ENCODE measurements around the gene DNAJC5. TPM values are rescaled to one million over a fixed set of nuclear protein-coding genes. Genes with fewer than 3 reads are reported as not detected.

Gene DNAJC5
- total RNA-seq, 4 donors from 2014 or later: 10.9 to 39.8 (median 25.6) TPM

DNA sequence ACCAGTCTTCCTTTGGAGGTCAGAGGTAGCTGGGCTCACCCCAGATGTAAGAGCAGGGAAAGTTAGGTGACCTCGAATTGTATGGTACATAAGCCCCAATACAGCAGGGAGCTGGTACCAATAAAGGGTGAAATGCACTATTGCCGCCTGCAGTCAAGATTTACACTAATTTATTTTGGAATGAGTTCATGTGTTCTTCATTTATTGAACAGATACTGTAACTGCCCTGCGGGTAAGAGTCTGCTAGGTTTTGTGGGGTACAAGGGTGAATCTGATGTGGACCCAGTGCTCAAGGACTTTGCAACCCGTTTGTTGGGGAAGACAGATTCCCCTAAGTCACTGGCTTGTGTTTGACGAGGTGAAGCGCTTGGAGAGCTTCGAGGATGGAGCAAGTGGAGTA lies 2.5 kb upstream of the DNAJC5 start:
- H3K36me3 ChIP-seq: no peaks in the 10 kb centered on the region
- TF ChIP-seq, protein P1, sequence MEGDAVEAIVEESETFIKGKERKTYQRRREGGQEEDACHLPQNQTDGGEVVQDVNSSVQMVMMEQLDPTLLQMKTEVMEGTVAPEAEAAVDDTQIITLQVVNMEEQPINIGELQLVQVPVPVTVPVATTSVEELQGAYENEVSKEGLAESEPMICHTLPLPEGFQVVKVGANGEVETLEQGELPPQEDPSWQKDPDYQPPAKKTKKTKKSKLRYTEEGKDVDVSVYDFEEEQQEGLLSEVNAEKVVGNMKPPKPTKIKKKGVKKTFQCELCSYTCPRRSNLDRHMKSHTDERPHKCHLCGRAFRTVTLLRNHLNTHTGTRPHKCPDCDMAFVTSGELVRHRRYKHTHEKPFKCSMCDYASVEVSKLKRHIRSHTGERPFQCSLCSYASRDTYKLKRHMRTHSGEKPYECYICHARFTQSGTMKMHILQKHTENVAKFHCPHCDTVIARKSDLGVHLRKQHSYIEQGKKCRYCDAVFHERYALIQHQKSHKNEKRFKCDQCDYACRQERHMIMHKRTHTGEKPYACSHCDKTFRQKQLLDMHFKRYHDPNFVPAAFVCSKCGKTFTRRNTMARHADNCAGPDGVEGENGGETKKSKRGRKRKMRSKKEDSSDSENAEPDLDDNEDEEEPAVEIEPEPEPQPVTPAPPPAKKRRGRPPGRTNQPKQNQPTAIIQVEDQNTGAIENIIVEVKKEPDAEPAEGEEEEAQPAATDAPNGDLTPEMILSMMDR (IDR thresholded peaks at IDR 0.05): no peak
- TF ChIP-seq POLR2A (IDR thresholded peaks at IDR 0.05): no peak
- no peak for DNase-seq
- H3K27me3 ChIP-seq: no peaks in the 10 kb centered on the region
- H3K9me3 ChIP-seq: no peaks in the 10 kb centered on the region
- H3K4me3 ChIP-seq: no peak overlapping the region
- H3K27ac ChIP-seq: no peak overlapping the region
- intact Hi-C loops (cut with DNase I; ENCODE audit: low total_unique reads): no loop called here
- H3K4me1 ChIP-seq: peaks cover 0 to 16% of the 10 kb centered on the region in 2 donors

DNA sequence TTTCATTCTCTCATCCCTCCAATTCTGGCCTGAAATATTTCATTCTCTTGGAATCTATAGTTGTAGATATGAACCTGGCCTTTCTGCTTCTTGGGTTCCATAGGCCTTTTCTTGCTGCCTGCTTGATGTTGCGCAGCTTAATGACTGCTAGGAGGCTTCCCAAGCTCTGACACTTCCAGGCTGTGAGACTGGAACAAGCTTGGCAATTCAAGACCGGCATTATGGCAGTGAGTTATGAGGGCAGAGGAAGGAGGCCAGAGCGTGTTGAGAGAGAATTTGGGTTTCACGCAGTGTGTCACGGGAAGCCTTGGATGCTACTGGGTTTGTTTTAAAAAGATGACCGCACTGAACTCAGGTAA lies 948 bp upstream of the DNAJC5 start:
- intact Hi-C loops (cut with DNase I; ENCODE audit: low total_unique reads): no loop called here

DNA sequence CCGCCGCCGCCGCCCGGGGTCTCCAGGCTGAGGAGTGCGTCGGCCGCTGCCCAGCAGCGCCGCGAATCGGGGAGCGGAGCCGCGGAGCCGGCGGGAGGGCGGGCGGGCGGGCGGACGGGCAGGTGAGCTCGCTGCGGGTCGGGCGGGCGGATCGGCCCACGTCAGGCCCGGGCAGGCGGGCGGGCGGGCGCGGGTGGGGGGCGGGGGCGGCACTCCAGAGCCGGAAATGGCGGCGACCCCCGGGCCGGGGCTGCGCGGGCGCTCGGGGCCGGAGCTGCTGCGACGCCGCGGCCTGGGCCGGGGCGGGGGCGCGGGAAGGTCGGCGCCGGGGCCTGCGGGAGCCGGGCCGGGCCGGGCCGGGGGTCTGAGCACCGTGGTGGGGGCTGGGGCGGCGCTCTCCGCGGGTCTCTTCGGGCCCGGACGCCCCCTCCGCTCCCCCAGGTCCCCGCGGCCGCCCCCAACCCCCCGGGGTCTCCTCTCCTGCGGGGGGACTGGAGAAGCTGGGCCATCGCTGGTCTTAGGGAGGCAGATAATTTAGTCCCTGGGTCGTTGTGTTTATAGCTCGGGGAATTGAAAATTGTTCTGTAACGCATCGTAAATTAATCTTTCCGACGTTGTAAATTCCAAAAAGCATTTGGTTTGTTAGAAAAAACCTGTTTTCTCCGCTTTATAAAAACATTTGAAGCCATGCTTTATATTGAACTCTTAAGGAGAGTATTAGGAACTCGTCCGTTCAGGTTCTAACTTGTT lies 451 bp downstream of the DNAJC5 start:
- H3K4me3 ChIP-seq: peak overlapping the region; percentile 41 to 60
- no peak for TF ChIP-seq POLR2A (IDR thresholded peaks at IDR 0.05)
- TF ChIP-seq, protein P1 (IDR thresholded peaks at IDR 0.05): no peak
- intact Hi-C loops (cut with DNase I; ENCODE audit: low total_unique reads): no loop called here
- peak overlapping the region; percentile 64 to 65 for H3K27ac ChIP-seq
- H3K4me1 ChIP-seq: peaks cover 0 to 16% of the 10 kb centered on the region in 2 donors
- no peaks in the 10 kb centered on the region for H3K9me3 ChIP-seq
- H3K27me3 ChIP-seq: no peaks in the 10 kb centered on the region
- DNase-seq: no peak
- H3K36me3 ChIP-seq: no peaks in the 10 kb centered on the region

More for the DNA sequence above, 948 bp upstream of the DNAJC5 start:
- no peaks in the 10 kb centered on the region for H3K27me3 ChIP-seq
- peak overlapping the region; percentile 41 to 60 for H3K4me3 ChIP-seq
- peak overlapping the region; percentile 53 to 64 for H3K27ac ChIP-seq
- H3K36me3 ChIP-seq: no peaks in the 10 kb centered on the region
- H3K4me1 ChIP-seq: peaks cover 0 to 16% of the 10 kb centered on the region in 2 donors
- TF ChIP-seq, protein P1 (IDR thresholded peaks at IDR 0.05): no peak
- TF ChIP-seq POLR2A (IDR thresholded peaks at IDR 0.05): no peak
- no peaks in the 10 kb centered on the region for H3K9me3 ChIP-seq
- DNase-seq: no peak

DNA sequence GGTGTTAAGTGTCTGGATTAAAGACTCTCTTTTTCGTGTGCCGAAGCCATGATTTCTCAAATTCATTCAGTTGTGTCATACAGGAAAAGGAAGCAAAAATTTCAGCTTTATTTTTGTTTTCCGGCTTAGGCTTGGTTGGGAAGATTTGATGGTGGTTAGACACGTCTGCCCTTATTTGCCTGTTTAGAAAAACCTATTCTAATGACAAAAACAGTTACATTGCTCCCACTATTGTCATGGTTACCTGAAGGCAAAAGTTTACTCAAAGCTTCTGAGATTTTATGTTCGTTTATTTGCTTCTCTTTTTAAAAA lies 982 bp downstream of the DNAJC5 start:
- Histone ChIP-seq H3K4me3 (peak overlapping the region; percentile 41 to 60), H3K4me1 (peaks cover 0 to 16% of the 10 kb centered on the region in 2 donors), H3K27me3 (no peaks in the 10 kb centered on the region), H3K9me3 (no peaks in the 10 kb centered on the region), H3K36me3 (no peaks in the 10 kb centered on the region), H3K27ac (peak overlapping the region; percentile 64 to 65)
- DNase-seq: no peak
- TF ChIP-seq POLR2A (IDR thresholded peaks at IDR 0.05): no peak
- TF ChIP-seq, protein P1 (IDR thresholded peaks at IDR 0.05): no peak
- intact Hi-C loops (cut with DNase I; ENCODE audit: low total_unique reads): no loop called here

DNA sequence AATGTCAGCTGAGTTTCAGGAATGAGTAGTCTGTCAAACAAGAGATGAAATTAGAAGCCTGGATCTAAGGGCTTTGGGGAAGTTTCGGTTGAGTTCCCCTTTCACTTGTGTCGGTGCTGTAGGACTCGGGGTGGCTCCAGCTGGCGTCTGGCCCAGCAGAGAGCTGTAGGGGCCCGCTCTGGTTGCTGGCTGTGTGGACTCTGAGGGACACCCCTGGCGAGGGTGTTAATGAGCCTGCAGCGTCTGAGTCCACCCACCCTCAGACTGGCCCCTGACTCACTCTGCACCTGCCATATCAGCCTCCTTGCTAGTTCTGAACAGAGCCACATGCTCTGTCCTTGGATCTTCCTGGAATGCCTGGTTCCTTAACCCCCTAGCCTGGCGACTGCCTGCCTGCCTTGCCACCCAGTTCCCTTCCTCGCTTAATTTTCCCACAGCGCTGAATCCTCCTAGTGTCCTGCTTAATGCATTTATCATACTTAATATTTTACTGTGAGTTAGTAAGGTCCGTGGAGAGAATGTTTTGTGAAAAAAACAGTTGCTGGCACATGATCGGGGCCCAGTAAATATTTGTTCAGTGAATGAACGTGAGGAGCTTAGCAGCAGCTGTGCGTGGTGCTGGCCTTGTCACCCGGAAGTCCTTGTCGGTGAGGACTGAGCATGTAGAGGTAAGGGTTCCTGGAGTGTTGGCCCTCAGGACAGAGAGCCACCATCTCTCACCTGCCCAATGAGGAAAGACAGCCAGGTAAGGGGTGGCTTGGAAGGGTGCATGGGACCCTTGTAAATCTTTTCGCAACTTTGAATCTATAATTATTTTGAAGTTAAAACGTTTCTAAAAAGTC lies 1.6 kb downstream of the DNAJC5 start:
- H3K27me3 ChIP-seq: no peaks in the 10 kb centered on the region
- peaks cover 0 to 16% of the 10 kb centered on the region in 2 donors for H3K4me1 ChIP-seq
- intact Hi-C loops (cut with DNase I; ENCODE audit: low total_unique reads): no loop called here
- no peaks in the 10 kb centered on the region for H3K36me3 ChIP-seq
- DNase-seq: no peak
- H3K4me3 ChIP-seq: peak overlapping the region; percentile 41 to 60
- no peak for TF ChIP-seq POLR2A (IDR thresholded peaks at IDR 0.05)
- TF ChIP-seq, protein P1 (IDR thresholded peaks at IDR 0.05): no peak
- no peaks in the 10 kb centered on the region for H3K9me3 ChIP-seq
- peak overlapping the region; percentile 64 to 65 for H3K27ac ChIP-seq
